GM12878 (cell line): Measurements from ENCODE around the gene ALKBH1.

Experiments
- KDM1A ChIP-seq: fragments of 200-600 bp; sonication (generic); IDR thresholded peaks from 2 replicates; pipeline ENCODE4 v1.6.1; 2016; ENCODE audit warnings: borderline replicate concordance
- POLR2A ChIP-seq: IDR thresholded peaks from 2 replicates; pipeline ENCODE4 v1.6.1; 2011; ENCODE audit warnings: low read depth, mild to moderate bottlenecking, low read length
- RAD21 ChIP-seq: IDR thresholded peaks from 2 replicates; pipeline ENCODE4 v1.6.1; 2011; ENCODE audit warnings: mild to moderate bottlenecking, low read depth, low read length, moderate library complexity; ENCODE audit not compliant: insufficient read depth
- USF2 ChIP-seq: IDR thresholded peaks from 2 replicates; pipeline ENCODE4 v1.6.1; 2011; ENCODE audit warnings: low read depth, low read length, improper control_type of control experiment, borderline replicate concordance

GRCh38 chr14:77714926-77715325 lies 7.1 kb upstream of the ALKBH1 start:
- TF ChIP-seq USF2, result no peak
- no peak for TF ChIP-seq RAD21
- TF ChIP-seq POLR2A, result no peak
- TF ChIP-seq KDM1A, result no peak
